SKM-1 (cell line): Measurements from ENCODE around the gene TEN1.

Experiments used
- DNase-seq: peaks from one replicate; lab custom pipeline; 2025; ENCODE audit not compliant: unreplicated experiment; lab: John Stamatoyannopoulos, UW

Gene TEN1

DNA sequence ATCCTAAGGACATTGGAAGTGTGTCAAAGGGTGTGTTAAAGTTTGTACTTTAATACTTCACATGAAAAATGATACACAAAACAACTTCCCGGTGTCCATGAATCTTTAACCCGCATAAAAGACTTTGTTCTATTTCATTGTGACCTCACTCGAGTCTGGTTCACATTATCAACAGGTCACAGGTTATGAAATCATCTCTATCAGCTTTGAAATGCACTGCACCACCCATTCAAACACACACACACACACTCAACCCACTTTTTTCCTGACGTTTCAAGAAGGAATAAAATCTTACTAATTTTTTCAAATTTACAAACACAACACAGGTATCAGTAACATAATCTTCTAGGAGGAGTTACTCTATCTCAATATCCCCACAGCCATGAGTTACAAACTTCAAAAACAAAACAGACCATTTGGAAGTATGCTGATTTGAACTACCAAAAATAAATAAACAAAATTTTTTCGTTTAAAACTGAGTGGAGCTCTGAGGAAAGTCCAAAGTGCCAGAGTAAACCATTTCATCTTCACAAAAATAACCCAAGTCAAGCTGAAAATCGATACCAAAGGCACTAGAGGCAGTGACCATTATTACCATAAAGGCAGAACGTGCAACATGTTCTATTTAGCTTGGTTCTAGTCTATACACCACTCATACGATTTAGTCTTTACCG lies 2.7 kb upstream of the TEN1 start:
- DNase-seq, result no peak

DNA sequence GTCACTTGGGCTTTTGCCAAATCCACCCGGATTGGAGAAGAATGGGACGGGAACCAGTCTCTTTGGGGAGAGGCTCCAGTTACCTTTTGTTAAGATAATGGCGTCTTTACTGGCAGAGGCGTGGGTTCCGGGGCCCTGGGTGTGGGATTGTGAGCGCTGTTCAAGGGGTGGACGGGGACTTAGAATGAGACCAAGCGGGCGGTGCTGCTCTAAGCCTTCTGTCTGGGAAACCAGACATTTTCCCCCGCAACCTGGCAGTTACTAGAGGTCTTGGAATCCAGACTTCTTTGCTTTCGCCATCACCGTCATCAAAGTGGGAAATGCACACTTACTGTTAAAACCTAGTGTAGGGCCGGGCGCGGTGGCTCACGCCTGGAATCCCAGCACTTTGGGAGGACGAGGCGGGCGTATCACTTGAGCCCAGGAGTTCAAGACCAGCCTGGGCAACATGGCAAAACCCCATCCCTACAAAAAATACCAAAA lies 706 bp downstream of the TEN1 start:
- no peak for DNase-seq

DNA sequence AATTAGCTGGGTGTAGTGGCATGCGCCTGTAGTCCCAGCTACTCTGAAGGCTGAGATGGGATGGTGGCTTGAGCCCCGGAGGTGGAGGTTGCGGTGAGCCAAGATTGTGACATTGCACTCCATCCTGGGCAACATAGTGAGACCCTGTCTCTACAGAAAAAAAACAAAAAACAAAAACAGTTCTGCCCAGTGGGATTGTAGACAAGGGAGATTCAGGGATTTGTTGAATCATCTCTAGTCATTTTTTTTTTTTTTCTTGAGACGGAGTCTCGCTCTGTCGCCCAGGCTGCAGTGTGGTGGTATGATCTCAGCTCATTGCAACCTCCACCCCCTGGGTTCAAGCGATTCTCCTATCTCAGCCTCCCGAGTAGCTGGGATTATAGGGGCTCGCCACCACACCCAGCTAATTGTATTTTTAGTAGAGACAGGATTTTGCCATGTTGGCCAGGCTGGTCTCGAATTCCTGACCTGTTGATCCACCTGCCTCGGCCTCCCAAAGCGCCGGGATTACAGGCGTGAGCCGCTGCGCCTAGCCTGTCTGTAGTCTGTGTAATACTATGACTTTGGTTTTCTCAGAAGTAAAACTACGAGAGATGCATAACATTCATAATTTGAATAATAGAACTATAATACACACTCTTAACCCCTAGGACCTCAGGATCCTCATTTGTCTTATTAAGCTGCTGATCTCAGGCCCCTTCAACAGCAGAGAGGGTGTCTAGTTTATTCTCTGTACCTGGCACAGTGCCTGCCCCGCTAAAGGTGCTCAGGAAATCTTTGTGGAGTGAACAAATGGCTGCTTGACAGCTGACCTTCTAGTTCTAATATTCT lies 1.4 kb downstream of the TEN1 start:
- no peak for DNase-seq

DNA sequence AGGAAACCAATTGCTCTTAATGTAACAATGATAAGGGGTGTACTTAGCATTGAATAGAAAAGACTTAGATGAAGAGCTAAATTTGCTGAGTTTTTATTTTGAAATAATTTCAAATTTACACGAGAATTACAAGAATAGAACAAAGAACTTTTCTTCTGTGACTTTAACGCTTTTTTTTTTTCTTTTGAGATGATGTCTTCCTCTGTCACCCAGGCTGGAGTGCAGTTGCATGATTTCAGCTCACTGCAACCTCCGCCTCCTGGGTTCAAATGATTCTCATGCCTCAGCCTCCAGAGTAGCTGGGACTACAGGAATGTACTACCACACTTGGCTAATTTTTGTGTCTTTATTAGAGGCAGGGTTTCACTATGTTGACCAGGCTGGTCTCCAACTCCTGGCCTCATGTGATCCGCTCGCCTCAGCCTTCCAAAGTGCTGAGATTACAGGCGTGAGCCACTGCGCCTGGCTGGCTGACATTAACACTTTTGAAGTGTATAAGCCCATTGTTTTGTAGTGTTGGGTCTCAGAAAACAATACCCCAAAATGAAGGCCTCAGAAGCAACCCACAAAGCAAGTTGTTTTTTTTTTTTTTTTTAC lies 2.1 kb downstream of the TEN1 start:
- no peak for DNase-seq

DNA sequence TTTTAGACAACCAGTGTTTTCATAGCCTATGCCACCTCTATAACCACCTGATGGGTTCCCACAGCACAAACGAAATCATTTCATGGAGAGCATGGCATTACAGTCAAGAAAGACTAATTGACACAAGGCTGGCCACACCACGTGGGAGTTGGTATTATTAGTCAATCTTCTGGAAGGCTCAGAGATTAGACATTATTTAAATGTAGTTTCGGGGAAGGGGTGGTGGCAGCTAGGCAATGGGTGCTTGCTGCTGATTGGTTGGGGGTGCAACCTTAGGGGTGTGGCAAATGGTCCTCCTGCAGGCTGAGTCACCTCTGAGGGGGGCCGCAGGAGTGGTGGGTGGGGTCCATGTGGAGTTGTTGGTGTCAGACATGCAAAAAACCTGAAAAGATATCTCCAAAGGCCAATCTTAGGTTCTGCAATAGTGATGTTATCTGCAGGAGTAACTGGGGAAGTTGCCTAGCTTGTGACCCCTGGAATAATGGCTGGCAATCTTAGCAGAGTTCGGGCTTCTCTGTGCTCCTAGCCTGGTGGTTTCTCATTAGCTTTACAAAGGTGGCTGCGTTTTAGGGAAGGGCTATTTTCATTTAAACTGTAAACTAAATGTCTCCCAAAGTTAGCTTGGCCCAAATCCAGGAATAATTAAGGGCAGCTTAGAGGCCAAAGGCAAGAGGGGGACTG lies 4.6 kb downstream of the TEN1 start:
- DNase-seq, result no peak

DNA sequence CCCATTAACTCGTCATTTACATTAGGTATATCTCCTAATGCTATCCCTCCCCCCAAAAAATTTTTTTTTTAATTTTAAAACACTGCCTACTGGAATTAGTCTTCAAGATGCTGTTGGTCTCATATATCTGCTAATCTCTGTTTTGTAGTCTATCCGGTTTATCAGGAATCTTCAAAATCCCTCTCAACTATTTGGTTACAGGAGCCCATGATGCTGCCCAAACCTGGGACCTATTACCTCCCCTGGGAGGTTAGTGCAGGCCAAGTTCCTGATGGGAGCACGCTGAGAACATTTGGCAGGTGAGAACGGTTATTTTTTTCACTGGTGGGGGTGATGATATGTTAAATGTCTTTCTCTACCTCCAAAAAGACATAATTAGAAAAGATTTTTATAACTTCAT lies 6.9 kb downstream of the TEN1 start:
- no peak for DNase-seq

DNA sequence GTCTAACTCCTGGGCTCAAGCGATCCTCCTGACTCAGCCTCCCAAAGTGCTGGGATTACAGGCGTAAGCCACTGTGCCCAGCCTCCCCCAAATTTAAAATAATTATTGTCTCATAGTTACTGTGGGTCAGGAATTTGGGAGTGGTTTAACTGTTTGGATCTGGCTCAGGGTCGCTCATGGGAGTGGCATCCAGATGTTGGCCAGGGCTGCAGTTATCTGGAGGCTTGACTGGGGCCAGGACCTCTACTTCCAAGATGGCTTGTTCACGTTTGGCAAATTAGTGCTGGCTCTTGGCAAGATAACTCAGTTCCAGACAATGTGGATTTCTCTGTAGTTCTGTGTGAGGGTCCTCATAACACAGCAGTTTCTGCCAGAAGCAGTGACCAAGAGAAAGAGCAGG lies 8.0 kb downstream of the TEN1 start:
- DNase-seq, result no peak

DNA sequence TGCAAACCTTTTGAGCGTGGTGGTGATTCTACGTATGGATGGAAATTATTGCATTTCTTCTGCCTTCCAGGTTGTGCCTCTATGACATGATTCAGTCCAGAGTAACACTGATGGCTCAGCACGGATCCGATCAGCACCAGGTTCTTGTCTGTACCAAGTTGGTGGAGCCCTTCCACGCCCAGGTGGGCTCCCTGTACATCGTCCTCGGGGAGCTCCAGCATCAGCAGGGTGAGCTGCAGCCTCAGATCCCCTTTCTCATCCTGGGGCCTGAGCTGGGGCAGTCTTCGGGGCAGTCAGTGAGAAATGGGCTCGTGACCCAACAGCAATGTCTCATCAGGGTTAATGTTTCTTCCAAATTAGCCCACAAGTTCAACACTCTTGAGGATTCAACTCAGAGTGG lies 12.4 kb downstream of the TEN1 start:
- no peak for DNase-seq

DNA sequence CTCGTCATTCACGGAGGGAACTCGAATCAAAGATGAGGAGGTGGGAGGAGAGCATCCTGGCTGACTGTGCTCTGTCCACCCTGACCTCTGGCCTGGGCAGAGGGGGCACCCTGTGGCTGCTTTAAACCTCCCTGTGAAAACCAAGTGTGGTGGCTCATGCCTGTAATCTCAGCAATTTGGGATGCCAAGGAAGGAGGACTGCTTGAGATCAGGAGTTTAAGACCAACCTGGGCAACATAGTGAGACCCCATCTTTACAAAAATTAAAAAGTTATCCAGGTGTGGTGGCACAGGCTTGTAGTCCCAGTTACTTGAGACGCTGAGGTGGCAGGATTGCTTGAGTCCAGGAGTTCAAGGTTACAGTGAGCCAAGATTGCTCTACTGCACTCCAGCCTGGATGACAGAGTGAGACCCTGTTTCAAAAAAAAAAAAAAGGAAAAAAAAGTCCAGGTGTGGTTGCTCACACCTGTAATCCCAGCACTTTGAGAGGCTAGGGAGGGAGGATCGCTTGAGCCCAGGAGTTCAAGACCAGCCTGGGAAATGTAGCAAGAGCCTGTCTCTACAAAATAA lies 15.8 kb downstream of the TEN1 start:
- no peak for DNase-seq

DNA sequence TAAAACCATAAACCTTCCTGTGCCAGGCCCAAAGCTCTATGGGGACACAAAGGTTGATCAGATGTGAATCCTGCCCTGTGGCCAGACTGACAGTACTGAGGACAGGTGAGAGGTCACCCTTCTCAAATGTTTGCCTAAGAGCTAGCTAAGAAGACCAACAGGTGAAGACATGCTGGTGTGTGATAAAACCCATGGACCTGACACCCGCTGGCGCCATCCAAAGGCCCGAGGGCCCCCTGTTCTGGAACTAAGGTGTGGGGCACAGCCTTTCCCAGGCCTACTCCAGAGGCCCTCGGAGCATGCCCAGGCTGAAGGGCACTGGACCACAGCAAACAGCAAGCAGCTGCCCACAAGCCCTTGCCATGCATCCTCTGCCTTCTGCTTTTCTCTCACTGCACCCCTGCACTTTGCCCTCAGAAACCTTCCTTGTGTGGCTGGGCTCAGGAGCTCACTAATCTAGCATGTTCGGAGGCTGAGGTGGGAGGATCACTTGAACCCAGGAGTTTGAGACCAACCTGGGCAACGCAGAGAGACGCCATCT lies 16.4 kb downstream of the TEN1 start:
- DNase-seq, result no peak

DNA sequence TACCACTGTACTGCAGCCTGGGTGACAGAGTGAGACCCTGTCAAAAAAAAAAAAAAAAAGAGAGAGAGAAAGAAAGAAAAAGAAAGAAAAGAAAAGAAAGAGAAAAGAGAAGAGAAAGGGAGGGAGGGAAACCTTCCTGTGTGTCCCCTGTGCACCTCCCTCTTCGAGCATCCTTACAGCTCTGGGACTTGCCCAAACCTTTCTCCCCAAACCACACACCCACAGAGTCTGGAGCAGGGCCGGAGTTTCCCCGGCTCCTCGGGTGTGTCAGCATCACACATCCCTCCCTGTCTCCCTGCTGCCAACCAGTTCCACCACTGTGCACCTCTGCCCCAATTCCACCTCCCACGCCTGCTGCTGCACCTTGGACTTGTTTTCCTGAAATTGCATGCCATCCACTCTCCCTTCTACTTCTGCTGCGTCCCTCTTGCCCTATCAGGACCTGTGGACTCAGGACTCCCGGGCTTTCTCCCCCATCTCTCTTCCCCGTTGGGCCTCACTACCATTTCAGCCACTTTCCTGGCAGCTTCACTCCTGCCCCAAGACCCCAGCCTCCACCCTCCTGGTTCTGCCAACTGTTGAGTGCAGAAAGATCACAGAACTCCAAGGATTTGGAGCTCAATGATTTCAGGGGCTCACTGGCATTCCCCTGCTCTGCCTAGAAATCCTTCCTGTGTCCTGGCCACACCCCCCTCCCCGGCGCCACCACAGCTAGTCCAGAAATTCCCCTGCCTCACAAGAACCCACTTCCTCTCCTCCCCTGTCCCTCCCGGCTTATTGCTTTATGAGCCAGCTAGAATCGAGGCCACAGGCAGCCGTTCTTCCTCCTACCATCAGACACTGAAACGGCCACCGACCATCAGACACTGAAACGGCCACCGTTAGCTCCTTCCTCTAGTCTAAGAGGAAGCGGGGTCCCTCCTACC lies 17.9 kb downstream of the TEN1 start:
- DNase-seq, result peak; percentile 78

DNA sequence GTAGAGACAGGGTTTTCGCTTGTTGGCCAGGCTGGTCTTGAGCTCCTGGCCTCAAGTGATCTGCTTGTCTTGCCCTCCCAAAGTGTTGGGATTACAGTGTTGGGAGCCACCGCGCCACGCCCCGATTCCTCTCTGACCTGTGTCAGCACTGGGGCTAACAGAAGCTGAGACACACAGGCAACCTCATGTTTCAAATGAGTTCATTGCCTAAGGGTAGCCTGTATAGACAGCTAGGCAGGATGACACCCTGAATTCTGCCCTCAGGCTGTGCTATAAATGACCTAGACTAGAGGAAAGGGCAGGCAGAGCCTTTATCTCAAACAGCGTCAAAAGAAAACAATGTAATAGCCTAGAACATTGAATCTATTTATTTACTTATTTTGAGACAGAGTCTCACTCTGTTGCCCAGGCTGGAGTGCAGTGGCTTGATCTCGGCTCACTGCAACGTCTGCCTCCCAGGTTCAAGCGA lies 19.3 kb downstream of the TEN1 start:
- DNase-seq, result no peak

DNA sequence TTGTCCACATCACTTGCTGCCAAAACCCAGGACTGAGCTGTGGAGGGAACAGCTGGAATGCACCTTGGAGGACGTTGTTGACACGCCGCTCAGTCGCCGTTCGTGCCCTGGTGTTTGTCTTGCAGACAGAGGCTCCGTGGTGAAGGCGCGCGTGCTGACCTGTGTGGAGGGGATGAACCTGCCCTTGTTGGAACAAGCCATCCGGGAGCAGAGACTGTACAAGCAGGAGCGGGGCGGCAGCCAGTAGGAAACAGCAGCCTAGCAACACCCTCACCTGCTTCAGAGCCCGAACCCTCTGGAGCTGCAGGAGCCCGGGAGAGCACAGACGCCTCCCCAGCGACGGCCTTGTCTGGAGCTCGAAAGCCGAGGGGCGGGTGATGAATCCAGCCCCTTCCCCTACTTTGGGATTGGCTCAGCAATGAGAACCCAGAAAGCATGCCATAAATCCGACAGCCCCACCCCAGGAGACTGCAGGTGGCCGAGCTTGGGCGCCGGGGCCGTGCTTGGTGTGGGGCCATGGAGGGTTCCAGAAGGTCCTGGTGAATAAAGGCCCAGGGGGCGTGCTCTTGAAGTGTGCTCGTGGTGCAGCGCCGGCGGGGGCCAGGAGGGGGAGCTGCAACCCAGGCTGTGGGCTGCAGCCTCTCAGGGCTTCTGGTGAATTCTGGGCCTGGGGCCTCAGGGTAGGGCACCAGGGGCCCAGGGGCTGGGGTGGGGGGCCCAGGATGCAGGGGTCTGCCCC lies 21.1 kb downstream of the TEN1 start:
- no peak for DNase-seq

DNA sequence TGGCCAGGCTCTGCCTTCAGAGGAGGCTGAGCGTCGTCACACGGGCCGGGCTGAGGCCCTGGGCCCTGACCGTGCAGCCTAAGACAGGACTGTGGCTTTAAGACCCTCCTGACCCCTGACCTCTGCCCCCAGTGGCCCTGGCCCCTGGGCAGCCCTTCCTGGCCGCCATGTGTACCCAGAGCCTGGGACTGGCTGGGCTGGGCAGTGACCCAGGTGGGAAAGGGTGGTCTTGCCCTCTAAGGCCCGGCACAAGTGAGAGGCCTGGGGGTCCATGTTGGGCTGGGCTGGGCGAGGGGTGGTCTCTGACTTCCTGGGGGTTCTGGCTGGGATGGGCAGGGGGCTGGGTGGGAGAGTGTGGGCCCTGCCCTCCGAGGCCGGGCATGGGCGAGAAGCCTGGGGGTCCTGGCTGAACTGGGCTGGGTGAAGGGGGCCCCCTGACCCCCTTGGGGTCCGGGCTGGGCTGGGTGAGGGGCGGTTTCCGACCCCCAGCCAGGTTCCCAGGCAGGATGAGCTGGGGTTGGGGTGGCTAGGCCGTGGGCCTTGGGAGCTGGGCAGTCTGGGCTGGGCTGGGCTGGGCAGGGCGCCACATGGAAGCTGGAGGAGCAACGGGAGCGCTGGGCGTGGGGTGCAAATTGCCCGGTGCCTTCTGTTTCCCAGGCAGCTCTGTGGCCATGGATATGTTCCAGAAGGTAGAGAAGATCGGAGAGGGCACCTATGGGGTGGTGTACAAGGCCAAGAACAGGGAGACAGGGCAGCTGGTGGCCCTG lies 21.9 kb downstream of the TEN1 start, which contains the start of gene CDK3:
Gene CDK3, plus strand, starts transcription at position 101 of the 767 bp plus-strand sequence. Its CDS starts 571 bp downstream, at position 672.
- no peak for DNase-seq

DNA sequence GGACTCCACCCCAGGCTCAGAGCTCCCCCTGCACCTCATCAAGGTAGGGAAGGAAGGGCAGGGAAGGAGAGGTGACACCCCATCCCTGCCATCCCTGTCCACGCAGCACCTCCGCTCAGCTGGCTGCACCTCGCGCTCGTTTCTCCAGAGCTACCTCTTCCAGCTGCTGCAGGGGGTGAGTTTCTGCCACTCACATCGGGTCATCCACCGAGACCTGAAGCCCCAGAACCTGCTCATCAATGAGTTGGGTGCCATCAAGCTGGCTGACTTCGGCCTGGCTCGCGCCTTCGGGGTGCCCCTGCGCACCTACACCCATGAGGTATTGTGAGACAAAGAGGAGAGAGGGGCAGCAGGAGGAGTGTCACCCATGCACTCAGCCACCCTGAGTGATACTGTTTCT lies 23.1 kb downstream of the TEN1 start:
- DNase-seq, result no peak

DNA sequence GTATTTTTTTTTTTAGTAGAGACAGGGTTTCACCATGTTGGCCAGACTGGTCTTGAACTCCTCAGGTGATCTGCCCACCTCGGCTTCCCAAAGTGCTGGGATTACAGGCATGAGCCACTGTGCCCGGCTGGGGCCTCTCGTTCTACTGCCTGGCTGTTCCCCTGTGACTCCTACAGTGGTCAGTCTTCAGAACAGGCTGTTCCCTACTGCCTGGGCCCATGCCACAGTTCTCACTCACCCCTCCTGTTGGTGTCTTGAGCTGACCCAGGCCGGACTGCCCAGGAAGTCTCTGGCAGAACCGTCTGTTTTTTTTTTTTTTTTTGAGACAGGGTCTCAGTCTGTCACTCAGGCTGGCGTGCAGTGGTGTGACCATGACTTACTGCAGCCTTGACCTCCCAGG lies 24.9 kb downstream of the TEN1 start:
- DNase-seq, result no peak

DNA sequence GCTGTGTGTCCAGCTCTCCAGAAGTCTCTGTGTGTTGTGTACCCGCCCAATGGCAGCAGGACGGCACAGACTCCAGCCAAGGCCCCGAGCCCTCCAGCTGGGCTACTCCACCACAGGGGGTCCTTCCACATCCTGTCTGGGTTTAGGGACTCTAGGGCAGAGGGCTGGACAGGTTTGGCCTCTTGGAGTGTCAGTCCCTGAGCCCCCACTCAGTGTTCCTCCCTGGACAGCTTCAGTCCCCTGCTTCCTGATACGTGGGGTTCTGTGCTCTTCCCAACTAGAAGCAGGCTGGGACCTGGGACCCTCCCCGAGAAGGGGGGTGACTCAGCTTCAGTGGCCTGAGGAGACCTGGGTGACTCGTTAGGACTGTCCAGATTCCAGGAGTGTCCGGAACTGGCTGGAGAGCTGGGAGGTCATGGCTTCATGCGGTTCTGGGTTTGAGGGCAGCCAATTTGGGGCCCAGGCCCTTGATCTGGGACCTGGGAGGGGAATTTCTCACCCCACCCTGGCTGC lies 25.8 kb downstream of the TEN1 start:
- no peak for DNase-seq
